Neutrophil (primary cell): Measurements from ENCODE around the gene PLAC8L1.

Experiments used
- H3K27ac ChIP-seq: fragments of 200-600 bp; sonication (generic); 2 replicates; pipeline ENCODE4 v1.5.1; 2016; ENCODE audit warnings: mild to moderate bottlenecking, moderate library complexity
- H3K27me3 ChIP-seq: fragments of 200-600 bp; sonication (generic); 2 replicates; pipeline ENCODE4 v1.6.0; 2016; ENCODE audit warnings: mild to moderate bottlenecking
- H3K36me3 ChIP-seq: fragments of 200-600 bp; sonication (generic); 2 replicates; pipeline ENCODE4 v1.5.1; 2017
- H3K4me1 ChIP-seq, 2 experiments: fragments of 200-600 bp in 1 of 2; sonication (generic) in 1 of 2; 1 replicate in 1 of 2; 2 replicates in 1 of 2; pipeline versions ENCODE4 v1.5.1 to v1.6.1; 2013 to 2016; ENCODE audit warnings: low read depth in 1 of 2, low read length in 1 of 2, mild to moderate bottlenecking in 1 of 2, moderate library complexity in 1 of 2; ENCODE audit not compliant: control insufficient read depth in 1 of 2, insufficient read depth in 1 of 2
- H3K4me3 ChIP-seq, 2 experiments: fragments of 200-600 bp in 1 of 2; sonication (generic) in 1 of 2; 1 replicate in 1 of 2; 2 replicates in 1 of 2; pipeline ENCODE4 v1.5.1; 2013 to 2016; ENCODE audit warnings: low read depth in 1 of 2, low read length in 1 of 2, mild to moderate bottlenecking in 1 of 2, moderate library complexity in 1 of 2
- H3K9me3 ChIP-seq: fragments of 200-600 bp; sonication (generic); 2 replicates; pipeline ENCODE4 v1.5.1; 2016
- CTCF ChIP-seq: fragments of 200-600 bp; sonication (generic); IDR thresholded peaks from 2 replicates; pipeline ENCODE4 v1.5.1; 2016; ENCODE audit warnings: antibody characterized with exemption

Gene PLAC8L1

GRCh38 chr5:146105477-146105876 lies at the start of gene PLAC8L1:
Gene PLAC8L1 (minus strand): TSS chr5:146105577. CDS start chr5:146104311, 1,266 bp downstream.
- no peak for TF ChIP-seq CTCF
- Histone ChIP-seq H3K4me3 (no peak within 1 kb of the TSS), H3K36me3 (no peaks in the 10 kb centered on the region), H3K9me3 (no peaks in the 10 kb centered on the region), H3K4me1 (no peaks in the 10 kb centered on the region), H3K27ac (no peak within 1 kb of the TSS), H3K27me3 (no peaks in the 10 kb centered on the region)

GRCh38 chr5:146151970-146152369 lies 46.6 kb upstream of the PLAC8L1 start:
- no peak for TF ChIP-seq CTCF
- Histone ChIP-seq H3K36me3 (peaks cover 52% of the 10 kb centered on the region), H3K27ac (no peak overlapping the region)

GRCh38 chr5:146137967-146138403 lies 32.6 kb upstream of the PLAC8L1 start:
- H3K27me3 ChIP-seq = no peaks in the 10 kb centered on the region
- H3K27ac ChIP-seq = peak overlapping the region; percentile 71
- no peak for TF ChIP-seq CTCF
- no peaks in the 10 kb centered on the region for H3K9me3 ChIP-seq
- H3K36me3 ChIP-seq = peaks cover 28% of the 10 kb centered on the region
- peak overlapping the region; percentile 7 to 20 for H3K4me3 ChIP-seq
- peaks cover 13 to 16% of the 10 kb centered on the region in 2 experiments for H3K4me1 ChIP-seq

More at GRCh38 chr5:146151970-146152369, 46.6 kb upstream of the PLAC8L1 start:
- Histone ChIP-seq H3K4me1 (peaks cover 5 to 6% of the 10 kb centered on the region in 2 experiments), H3K4me3 (no peak overlapping the region), H3K27me3 (no peaks in the 10 kb centered on the region), H3K9me3 (no peaks in the 10 kb centered on the region)

GRCh38 chr5:146130440-146131045 lies 25.2 kb upstream of the PLAC8L1 start:
- Histone ChIP-seq H3K27ac (no peak overlapping the region), H3K4me1 (no peaks in the 10 kb centered on the region), H3K36me3 (peaks cover 27% of the 10 kb centered on the region), H3K9me3 (no peaks in the 10 kb centered on the region), H3K4me3 (no peak overlapping the region), H3K27me3 (no peaks in the 10 kb centered on the region)
- peak; percentile 19 for TF ChIP-seq CTCF

- no peaks in the 10 kb centered on the region for H3K27me3 ChIP-seq
- no peaks in the 10 kb centered on the region for H3K4me1 ChIP-seq
- H3K36me3 ChIP-seq = peaks cover 58% of the 10 kb centered on the region
- H3K9me3 ChIP-seq = no peaks in the 10 kb centered on the region
- no peak overlapping the region for H3K27ac ChIP-seq
- H3K4me3 ChIP-seq = no peak overlapping the region
- no peak for TF ChIP-seq CTCF
Observed at GRCh38 chr5:146126068-146126467, 20.7 kb upstream of the PLAC8L1 start.
